Pancreas (tissue), 10 donors: ENCODE results near the gene ZBTB20. TPM values are rescaled to one million over a fixed set of nuclear protein-coding genes. Genes with fewer than 3 reads are reported as not detected.

Experiments used
- ATAC-seq, 4 donors: fragments of 200-7000 bp; cut with Tn5 transposase; one replicate each; pipeline versions ENCODE4 v1.8.0 to v1.9.1; 2020; ENCODE audit warnings: mild to moderate bottlenecking in 4 of 4, moderate library complexity in 4 of 4
- DNase-seq, 6 donors: peaks; one replicate each; pipeline ENCODE4 v3.0.0-alpha.2; 2020
- FAIRE-seq: peaks from 2 replicates; lab custom pipeline; 2012; peaks lifted over from hg19 to GRCh38; lab: Jason Lieb, UNC
- H3K27ac ChIP-seq, 4 donors: fragments of 200-600 bp; sonication (generic); 1 replicate in 3 of 4; 2 replicates in 1 of 4; pipeline versions ENCODE4 v1.5.0 to v1.8.0; 2020
- H3K27me3 ChIP-seq, 4 donors: fragments of 200-600 bp; one replicate each; pipeline ENCODE4 v1.8.0; 2021
- H3K36me3 ChIP-seq, 3 donors: fragments of 200-600 bp; sonication (generic) in 1 of 3; one replicate each; pipeline versions ENCODE4 v1.5.0 to v1.8.0; 2020 to 2021
- H3K4me1 ChIP-seq, 3 donors: fragments of 200-600 bp; one replicate each; pipeline ENCODE4 v1.8.0; 2021
- H3K4me3 ChIP-seq, 4 donors: fragments of 200-600 bp; sonication (generic) in 2 of 4; one replicate each; pipeline versions ENCODE4 v1.5.0 to v1.8.0; 2020 to 2021
- H3K9me3 ChIP-seq, 4 donors: fragments of 200-600 bp; one replicate each; pipeline ENCODE4 v1.8.0; 2021
- CTCF ChIP-seq, 4 donors: fragments of 200-600 bp; sonication (generic) in 3 of 4; IDR thresholded peaks; one replicate each; pipeline versions ENCODE4 v1.5.0 to v1.8.0; 2021; ENCODE audit warnings: antibody characterized with exemption in 4 of 4
- whole genome bisulfite sequencing, 2 donors: extraction: QIAGEN DNeasy Blood & Tissue Kit; methylation state at CpG; one replicate each; pipeline ENCODE4 v1.1.7; 2013; 5-methylcytosine and 5-hydroxymethylcytosine counted together
- intact Hi-C, 3 donors: fragments of 100-400 bp; cut with DNase I; formaldehyde crosslinking; loops; one replicate each; pipeline versions ENCODE4 v1.11.1 to v1.14.2; 2022
- polyA plus RNA-seq, 2 donors: library from polyadenylated mRNA; stranded (reverse); fragments of 200-250 nt; gene quantifications; one replicate each; pipeline ENCODE4 v1.2.3, GENCODE V29; 2013
- total RNA-seq, 6 donors: library from RNA; stranded (reverse); fragmentation: NEBNext Ultra II Directional in 4 of 6; extraction: Animal tissue kit (Norgen Biotek cat#: 25700) in 4 of 6; gene quantifications; one replicate each; pipeline versions ENCODE4 v1.2.1 to v1.2.4, GENCODE V29; 2021 to 2023
- donor health status: healthy with polysubstance abuse.
- donor health status: DM: no; HTN: no; CAD: no; lungs with moderate emphysema.
- donor health status: DM: no; HTN: no; CAD: no.
- donor health status: control.
- donor health status: control.
- donor health status: Bipolar disorder and iron deficiency.
- donor health status: DM: yes; HTN: yes; CAD: no.
- donor health status: DM: no; HTN: no; CAD: no.
- donor health status: DM: no; HTN: no; CAD: no.
- donor health status: DM: yes; HTN: yes; CAD: no.

Gene ZBTB20
- total and polyA plus RNA-seq, 8 donors, result 1.3 to 81.5 (median 43.7) TPM

GRCh38 chr3:115100806-115101205 is 46.3 kb downstream of the ZBTB20 start:
- Histone ChIP-seq H3K36me3 (no peaks in the 10 kb centered on the region), H3K27me3 (no peaks in the 10 kb centered on the region), H3K27ac (peak overlapping the region in 3 of 4 donors; percentile 53 to 83 (median 74)), H3K4me1 (peaks cover 16 to 26% (median 23%) of the 10 kb centered on the region in 3 donors), H3K9me3 (no peaks in the 10 kb centered on the region), H3K4me3 (peak overlapping the region in 3 of 4 donors; percentile 4 to 40 (median 30))
- intact Hi-C loops, result no loop called here
- DNase-seq (no peak), ATAC-seq (peak in 1 of 4 donors; percentile 14), FAIRE-seq (no peak)
- 28 to 29% methylated on average over 2 of the region's 2 CpGs for WGBS, 2 donors
- no peak for TF ChIP-seq CTCF (IDR thresholded peaks at IDR 0.05)

- DNase-seq (peak in 2 of 6 donors; percentile 7 to 41), FAIRE-seq (no peak), ATAC-seq (peak; percentile 72 to 88 (median 84))
- Histone ChIP-seq H3K27me3 (no peaks in the 10 kb centered on the region), H3K9me3 (no peaks in the 10 kb centered on the region), H3K4me1 (peaks cover 20 to 32% (median 31%) of the 10 kb centered on the region in 3 donors), H3K27ac (peak overlapping the region in 3 of 4 donors; percentile 53 to 83 (median 74)), H3K4me3 (peak overlapping the region; percentile 3 to 40 (median 17)), H3K36me3 (no peaks in the 10 kb centered on the region)
- intact Hi-C loops, result no loop called here
- WGBS, 2 donors, result 1% methylated on average over 5 of the region's 5 CpGs
- no peak for TF ChIP-seq CTCF (IDR thresholded peaks at IDR 0.05)
These were observed 47.0 kb downstream of the ZBTB20 start for GRCh38 chr3:115099986-115100571.

- H3K4me3 ChIP-seq, result peak overlapping the region; percentile 3 to 40 (median 17)
- WGBS, 2 donors, result 6 to 8% methylated on average over 3 of the region's 3 CpGs
- TF ChIP-seq CTCF (IDR thresholded peaks at IDR 0.05), result no peak
- intact Hi-C loops, result no loop called here
- H3K4me1 ChIP-seq, result peaks cover 22 to 36% (median 35%) of the 10 kb centered on the region in 3 donors
- H3K27ac ChIP-seq, result peak overlapping the region in 3 of 4 donors; percentile 53 to 83 (median 74)
- FAIRE-seq, result peak; percentile 69
- no peaks in the 10 kb centered on the region for H3K36me3 ChIP-seq
- DNase-seq, result no peak
- H3K9me3 ChIP-seq, result no peaks in the 10 kb centered on the region
- no peaks in the 10 kb centered on the region for H3K27me3 ChIP-seq
- ATAC-seq, result peak; percentile 50 to 65 (median 51)
These were observed 47.7 kb downstream of the ZBTB20 start for GRCh38 chr3:115099134-115099985.

GRCh38 chr3:115098354-115099073 is 48.6 kb downstream of the ZBTB20 start:
- Histone ChIP-seq H3K9me3 (no peaks in the 10 kb centered on the region), H3K4me1 (peaks cover 22 to 36% (median 35%) of the 10 kb centered on the region in 3 donors), H3K36me3 (no peaks in the 10 kb centered on the region), H3K27me3 (no peaks in the 10 kb centered on the region), H3K4me3 (peak overlapping the region in 2 of 4 donors; percentile 30 to 40), H3K27ac (peak overlapping the region in 3 of 4 donors; percentile 53 to 83 (median 74))
- 20 to 28% methylated on average over 7 of the region's 7 CpGs for WGBS, 2 donors
- intact Hi-C loops, result no loop called here
- DNase-seq (no peak), FAIRE-seq (peak; percentile 5), ATAC-seq (peak in 2 of 4 donors; percentile 53 to 58)
- TF ChIP-seq CTCF (IDR thresholded peaks at IDR 0.05), result no peak
